ENCODE data around the gene ZNF324B. TPM values are rescaled to one million over a fixed set of nuclear protein-coding genes. Genes with fewer than 3 reads are reported as not detected.
A peak's percentile ranks its signal among the peaks of the same experiment; 100 is the strongest.

ZNF324B gene
- total and polyA plus RNA-seq, 10 of the 15 experiments (the other 5 are each of a cell fraction or from before 2014, with no cell fraction given), result 0.11 to 12.8 (median 4.0) TPM

GRCh38 chr19:58409010-58409790 is 42.2 kb upstream of the ZNF324B start:
- ChIA-PET POLR2A (interaction anchor here (0.9 to 1.6 kb wide), 4 partner anchors 9 to 62 kb away, joined by 3 to 5 read pairs (median 4); partner anchors contain the start of genes ZNF324 and ZNF324B), SMC1A (ENCODE audit: uncharacterized antibody, unreplicated experiment) (interaction anchor here (1.1 to 1.2 kb wide), 5 partner anchors 9 to 60 kb away, joined by 3 to 5 read pairs (median 3); partner anchors contain the start of gene ZNF324), RAD21 (ENCODE audit: unreplicated experiment) (interaction anchor here (0.8 to 1.3 kb wide), 6 partner anchors 22 to 111 kb away, joined by 3 to 6 read pairs (median 4); partner anchors contain the start of genes RPS5, ZBTB45, ZNF497 and ZSCAN22), CTCF (interaction anchor here (1.4 kb wide), 1 partner anchor 9 kb away, joined by 5 read pairs; no protein-coding TSS in a partner anchor)
- TSS peak; percentile 72 for BruUV-seq (replicated peaks)
- Histone ChIP-seq H3K9ac (ENCODE audit: control insufficient read depth, insufficient read depth, low read length) (peak overlapping the region; percentile 73), H3K4me2 (ENCODE audit: control insufficient read depth, insufficient read depth) (peak overlapping the region; percentile 71), H3K27me3 (replicated peaks in 1 of 2; ENCODE audit: control insufficient read depth in 2 of 2, insufficient read depth in 2 of 2, low read length in 1 of 2) (no peaks in the 10 kb centered on the region), H3K9me3 (replicated peaks; ENCODE audit: control insufficient read depth, insufficient read depth, low read length) (no peaks in the 10 kb centered on the region), H3K27ac (ENCODE audit: control insufficient read depth, insufficient read depth) (peak overlapping the region; percentile 80), H3K36me3 (ENCODE audit: control insufficient read depth in 2 of 2, insufficient read depth in 2 of 2, low read length in 1 of 2) (no peaks in the 10 kb centered on the region), H4K20me1 (ENCODE audit: control insufficient read depth, insufficient read depth) (no peaks in the 10 kb centered on the region), H3K79me2 (ENCODE audit: control insufficient read depth, insufficient read depth, low read length) (peaks cover 16% of the 10 kb centered on the region), H3K4me3 (peak overlapping the region; percentile 90), H2AFZ (ENCODE audit: control insufficient read depth, low read depth, low read length) (peak overlapping the region; percentile 98), H3K4me1 (ENCODE audit: control insufficient read depth, insufficient read depth, low read length) (peaks cover 8% of the 10 kb centered on the region)
- no peak for FAIRE-seq
- no peak for DNase-seq (ENCODE audit: low read depth, low spot score)
- ATAC-seq, result peak; percentile 50
- in situ Hi-C loops (cut with MboI), result no loop called here
- intact Hi-C loops (cut with micrococcal nuclease; ENCODE audit: unreplicated experiment), result loop anchor here (5.0 kb wide), 1 partner anchor 58 kb away; the partner anchor contains the start of gene ZNF324
- TF ChIP-seq, protein P1, sequence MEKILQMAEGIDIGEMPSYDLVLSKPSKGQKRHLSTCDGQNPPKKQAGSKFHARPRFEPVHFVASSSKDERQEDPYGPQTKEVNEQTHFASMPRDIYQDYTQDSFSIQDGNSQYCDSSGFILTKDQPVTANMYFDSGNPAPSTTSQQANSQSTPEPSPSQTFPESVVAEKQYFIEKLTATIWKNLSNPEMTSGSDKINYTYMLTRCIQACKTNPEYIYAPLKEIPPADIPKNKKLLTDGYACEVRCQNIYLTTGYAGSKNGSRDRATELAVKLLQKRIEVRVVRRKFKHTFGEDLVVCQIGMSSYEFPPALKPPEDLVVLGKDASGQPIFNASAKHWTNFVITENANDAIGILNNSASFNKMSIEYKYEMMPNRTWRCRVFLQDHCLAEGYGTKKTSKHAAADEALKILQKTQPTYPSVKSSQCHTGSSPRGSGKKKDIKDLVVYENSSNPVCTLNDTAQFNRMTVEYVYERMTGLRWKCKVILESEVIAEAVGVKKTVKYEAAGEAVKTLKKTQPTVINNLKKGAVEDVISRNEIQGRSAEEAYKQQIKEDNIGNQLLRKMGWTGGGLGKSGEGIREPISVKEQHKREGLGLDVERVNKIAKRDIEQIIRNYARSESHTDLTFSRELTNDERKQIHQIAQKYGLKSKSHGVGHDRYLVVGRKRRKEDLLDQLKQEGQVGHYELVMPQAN (conservative IDR thresholded peaks at IDR 0.05), result 0 out of 2 replicates have a peak, but pooled peaks have one; percentile 8
- TF ChIP-seq RAD51 (IDR thresholded peaks at IDR 0.05) (no peak), YBX1 (IDR thresholded peaks at IDR 0.05) (no peak), HDGF (IDR thresholded peaks at IDR 0.05) (peak; percentile 13; the same call in 1 of the 2 replicates), BACH1 (IDR thresholded peaks at IDR 0.05; ENCODE audit: borderline replicate concordance) (peak; percentile 7; the same call in 1 of the 2 replicates), BRCA1 (IDR thresholded peaks at IDR 0.05; ENCODE audit: low read depth, low read length) (no peak), MLLT1 (IDR thresholded peaks at IDR 0.05) (0 out of 2 replicates have a peak, but pooled peaks have one; percentile 35), GABPA (IDR thresholded peaks at IDR 0.05; ENCODE audit: low read depth) (no peak), ZBED1 (IDR thresholded peaks at IDR 0.05; ENCODE audit: borderline replicate concordance) (no peak)
- TF ChIP-seq, protein P2, sequence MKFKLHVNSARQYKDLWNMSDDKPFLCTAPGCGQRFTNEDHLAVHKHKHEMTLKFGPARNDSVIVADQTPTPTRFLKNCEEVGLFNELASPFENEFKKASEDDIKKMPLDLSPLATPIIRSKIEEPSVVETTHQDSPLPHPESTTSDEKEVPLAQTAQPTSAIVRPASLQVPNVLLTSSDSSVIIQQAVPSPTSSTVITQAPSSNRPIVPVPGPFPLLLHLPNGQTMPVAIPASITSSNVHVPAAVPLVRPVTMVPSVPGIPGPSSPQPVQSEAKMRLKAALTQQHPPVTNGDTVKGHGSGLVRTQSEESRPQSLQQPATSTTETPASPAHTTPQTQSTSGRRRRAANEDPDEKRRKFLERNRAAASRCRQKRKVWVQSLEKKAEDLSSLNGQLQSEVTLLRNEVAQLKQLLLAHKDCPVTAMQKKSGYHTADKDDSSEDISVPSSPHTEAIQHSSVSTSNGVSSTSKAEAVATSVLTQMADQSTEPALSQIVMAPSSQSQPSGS (IDR thresholded peaks at IDR 0.05; ENCODE audit: low read length), result no peak
- WGBS (ENCODE audit: insufficient coverage, insufficient replicate concordance, low lambda C conversion rate, missing lambda C conversion rate), result 3% methylated on average over 34 of the region's 34 CpGs
